Measurements from ENCODE around the gene BICRA. TPM values are rescaled to one million over a fixed set of nuclear protein-coding genes. Genes with fewer than 3 reads are reported as not detected.
A peak's percentile ranks its signal among the peaks of the same experiment; 100 is the strongest.

Gene BICRA
- total and polyA plus RNA-seq, 2 of the 8 experiments (the other 6 are each of a cell fraction or from before 2014, with no cell fraction given) = 1.5 to 29.2 TPM

DNA sequence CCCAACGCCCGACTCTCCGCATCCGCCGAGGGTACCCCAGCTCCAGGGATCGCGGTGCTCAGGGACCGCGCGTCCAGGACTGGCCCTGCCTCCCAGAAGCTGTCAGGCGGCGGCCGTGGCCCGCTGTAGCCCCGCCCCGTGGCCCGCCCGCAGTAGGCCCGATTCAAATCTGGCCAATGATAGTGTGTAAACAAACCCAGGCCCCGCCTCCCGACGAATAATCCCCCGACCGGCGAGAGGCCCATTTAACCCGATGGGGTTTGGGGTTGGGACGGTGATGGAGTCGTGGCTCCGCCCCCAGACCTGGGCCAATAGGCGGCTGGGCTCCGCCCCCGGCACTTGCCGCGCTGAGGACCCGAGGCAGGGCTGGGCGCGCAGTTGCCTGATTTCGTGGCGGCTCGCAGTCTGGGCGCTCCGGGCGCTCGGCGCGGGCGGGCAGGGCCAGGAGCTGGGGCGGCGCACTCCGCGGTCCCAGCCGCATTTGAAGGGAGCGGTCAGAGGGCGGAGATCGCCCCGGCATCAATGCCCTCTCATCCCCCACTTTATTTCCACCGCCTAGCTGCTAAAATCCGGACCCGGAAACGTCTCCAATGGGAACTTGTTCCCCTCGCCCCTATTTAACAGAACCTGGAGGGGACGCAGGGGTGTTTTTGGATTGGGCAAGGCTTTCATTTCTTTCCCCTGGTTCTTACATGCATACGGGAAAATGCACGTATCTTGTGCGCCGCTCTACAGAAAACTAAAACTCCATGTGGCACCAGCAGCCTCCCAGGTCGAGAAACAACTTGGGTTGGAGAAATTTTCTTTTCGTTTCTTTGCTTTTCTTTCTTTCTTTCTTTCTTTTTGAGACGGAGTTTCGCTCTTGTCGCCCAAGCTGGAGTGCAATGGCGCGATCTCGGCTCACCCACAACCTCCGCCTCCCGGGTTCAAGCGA, 8.4 kb upstream of the BICRA start:
- no peak overlapping the region for H2BK20ac ChIP-seq (ENCODE audit: low read length)
- peaks cover 0 to 6% (median 4%) of the 10 kb centered on the region in 4 experiments; a peak in 6 of 7 replicates for H3K4me1 ChIP-seq (replicated peaks in 1 of 4; ENCODE audit: control insufficient read depth in 3 of 4, insufficient read depth in 4 of 4, low read length in 3 of 4)
- FAIRE-seq = no peak
- peak overlapping the region in 3 of 4 experiments; percentile 38 to 65 (median 52); a peak in 5 of 7 replicates for H3K9ac ChIP-seq (replicated peaks in 1 of 4; ENCODE audit: extremely low read depth in 1 of 4, low read depth in 3 of 4, low read length in 3 of 4)
- peak; percentile 99 for DNase-seq (ENCODE audit: low read depth in 1 of 2, low spot score in 2 of 2)
- H4K20me1 ChIP-seq (replicated peaks in 1 of 2; ENCODE audit: control insufficient read depth in 1 of 2, insufficient read depth in 2 of 2, low read length in 2 of 2) = no peaks in the 10 kb centered on the region
- H4K91ac ChIP-seq (replicated peaks; ENCODE audit: insufficient read length, low read length) = peak overlapping the region; percentile 59
- ChIA-PET CTCF (ENCODE audit: partially characterized antibody) (interaction anchor here (0.8 to 2.6 kb wide), 12 partner anchors 8 to 354 kb away, joined by 3 to 7 read pairs (median 3); partner anchors contain the start of gene BICRA), POLR2A (ENCODE audit: partially characterized antibody) (interaction anchor here (1.0 to 5.0 kb wide), 6 partner anchors 8 to 172 kb away, joined by 3 to 57 read pairs (median 11); partner anchors contain the start of gene KPTN)
- H2BK120ac ChIP-seq (replicated peaks; ENCODE audit: low read depth, low read length) = no peak overlapping the region
- H2BK15ac ChIP-seq (ENCODE audit: low read length) = no peak overlapping the region
- H2AK5ac ChIP-seq (ENCODE audit: low read depth, low read length) = no peak overlapping the region
- H3K4ac ChIP-seq (replicated peaks; ENCODE audit: insufficient read length, low read depth, low read length) = no peak overlapping the region
- no peaks in the 10 kb centered on the region for H3K36me3 ChIP-seq (ENCODE audit: control insufficient read depth in 2 of 4, insufficient read depth in 4 of 4, low read length in 3 of 4)
- no peaks in the 10 kb centered on the region for H3K79me1 ChIP-seq (ENCODE audit: low read depth, low read length)
- H3K18ac ChIP-seq (ENCODE audit: extremely low read depth, low read length) = 0 out of 2 replicates have a peak overlapping the region, but pooled peaks have one; percentile 60
- H3K27me3 ChIP-seq (replicated peaks in 1 of 4; ENCODE audit: control insufficient read depth in 3 of 4, extremely low read depth in 1 of 4, insufficient read depth in 3 of 4, low read length in 3 of 4) = no peaks in the 10 kb centered on the region
- H3K23me2 ChIP-seq (ENCODE audit: low read depth, low read length) = peaks cover 10% of the 10 kb centered on the region; the same call in 1 of the 2 replicates
- no peaks in the 10 kb centered on the region for H3K79me2 ChIP-seq (ENCODE audit: control insufficient read depth in 1 of 2, insufficient read depth in 2 of 2, low read length in 2 of 2)
- H3K23ac ChIP-seq (ENCODE audit: insufficient read length) = no peak overlapping the region
- WGBS, 2 experiments (ENCODE audit: extremely low coverage in 1 of 2, insufficient coverage in 1 of 2, insufficient read length in 1 of 2, insufficient replicate concordance in 2 of 2, low coverage in 1 of 2, low lambda C conversion rate in 2 of 2, missing lambda C conversion rate in 1 of 2) = 14% methylated on average over 53 of the region's 77 CpGs; no CpG with 5 or more reads in 1 of the 2 experiments
- H3K56ac ChIP-seq (replicated peaks; ENCODE audit: insufficient read length, low read depth, low read length) = peak overlapping the region; percentile 61
- peak overlapping the region; percentile 78 to 81 for H3K4me2 ChIP-seq (ENCODE audit: insufficient read depth in 1 of 2, low read depth in 2 of 2, low read length in 2 of 2)
- no peak overlapping the region; the same call in 1 of the 2 replicates for H2BK12ac ChIP-seq (ENCODE audit: low read depth, low read length)
- 0 out of 2 replicates have a peak overlapping the region, but pooled peaks have one; percentile 24 for H2AFZ ChIP-seq (ENCODE audit: low read length)
- H2BK5ac ChIP-seq (ENCODE audit: low read depth, low read length) = peak overlapping the region; percentile 32; the same call in 1 of the 2 replicates
- no peaks in the 10 kb centered on the region for H3K9me3 ChIP-seq (ENCODE audit: insufficient read depth in 2 of 2, low read depth in 1 of 2, low read length in 1 of 2)
- peak overlapping the region; percentile 80 for H4K5ac ChIP-seq (ENCODE audit: insufficient read length, low read depth, low read length)
- no peak overlapping the region for H3K14ac ChIP-seq (ENCODE audit: insufficient read length)
- peak overlapping the region; percentile 50; the same call in 1 of the 2 replicates for H3K27ac ChIP-seq (ENCODE audit: low read depth, low read length)
- H4K8ac ChIP-seq (ENCODE audit: extremely low read depth, insufficient read depth, low read length) = peak overlapping the region; percentile 75; the same call in 1 of the 2 replicates
- peak overlapping the region; percentile 61 to 71 (median 65) for H3K4me3 ChIP-seq (ENCODE audit: extremely low read depth in 1 of 4, insufficient read depth in 2 of 4, low read depth in 3 of 4, low read length in 4 of 4)
- TF ChIP-seq KDM5A (IDR thresholded peaks at IDR 0.05; ENCODE audit: low read length) (no peak), RNF2 (IDR thresholded peaks at IDR 0.05; ENCODE audit: borderline replicate concordance, low read depth, low read length, missing control alignments, poor library complexity, severe bottlenecking) (no peak), HDAC6 (IDR thresholded peaks at IDR 0.05; ENCODE audit: low read depth, low read length) (no peak), GTF2F1 (IDR thresholded peaks at IDR 0.05; ENCODE audit: borderline replicate concordance, low read depth, low read length) (no peak), BACH1 (IDR thresholded peaks at IDR 0.05; ENCODE audit: low read length) (no peak), EGR1 (IDR thresholded peaks at IDR 0.05; ENCODE audit: borderline replicate concordance, low read depth, low read length) (no peak), FOSL1 (IDR thresholded peaks at IDR 0.05; ENCODE audit: insufficient read depth, low read depth, low read length) (no peak)
- TF ChIP-seq, protein P1, sequence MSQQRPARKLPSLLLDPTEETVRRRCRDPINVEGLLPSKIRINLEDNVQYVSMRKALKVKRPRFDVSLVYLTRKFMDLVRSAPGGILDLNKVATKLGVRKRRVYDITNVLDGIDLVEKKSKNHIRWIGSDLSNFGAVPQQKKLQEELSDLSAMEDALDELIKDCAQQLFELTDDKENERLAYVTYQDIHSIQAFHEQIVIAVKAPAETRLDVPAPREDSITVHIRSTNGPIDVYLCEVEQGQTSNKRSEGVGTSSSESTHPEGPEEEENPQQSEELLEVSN (IDR thresholded peaks at IDR 0.05) = no peak

Data from H1 (cell line).